Body of pancreas (tissue), 4 donors: ENCODE data around the gene ELL2. TPM values are rescaled to one million over a fixed set of nuclear protein-coding genes. Genes with fewer than 3 reads are reported as not detected.

Experiments used
- ATAC-seq: fragments of 150-250 bp; one replicate; pipeline ENCODE4 v1.9.1; 2016
- DNase-seq, 4 donors: peaks; one replicate each; pipeline ENCODE4 v3.0.0-alpha.2; 2019
- H3K27ac ChIP-seq, 4 donors: fragments of 200-600 bp; sonication (generic); 1 replicate in 3 of 4; 2 replicates in 1 of 4; pipeline versions ENCODE4 v1.5.1 to v1.6.1; 2016 to 2019; ENCODE audit warnings: mild to moderate bottlenecking in 1 of 4, mixed read lengths in 1 of 4, moderate library complexity in 1 of 4
- H3K27me3 ChIP-seq, 2 donors: fragments of 200-600 bp; sonication (generic); one replicate each; pipeline ENCODE4 v1.6.0; 2016; ENCODE audit warnings: mild to moderate bottlenecking in 1 of 2
- H3K36me3 ChIP-seq, 2 donors: fragments of 200-600 bp; sonication (generic); replicated peaks in 1 of 2; 2 replicates each; pipeline ENCODE4 v1.5.1; 2016; ENCODE audit warnings: low read depth in 2 of 2; ENCODE audit not compliant: insufficient read depth in 1 of 2
- H3K4me1 ChIP-seq: fragments of 200-600 bp; sonication (generic); one replicate; pipeline ENCODE4 v1.6.0; 2016
- H3K4me3 ChIP-seq, 2 donors: fragments of 200-600 bp; sonication (generic); 1 replicate in 1 of 2; 2 replicates in 1 of 2; pipeline ENCODE4 v1.5.1; 2016 to 2019
- H3K9me3 ChIP-seq, 3 donors: fragments of 200-600 bp; sonication (generic); 1 replicate in 2 of 3; 2 replicates in 1 of 3; pipeline ENCODE4 v1.5.1; 2016
- CTCF ChIP-seq, 7 experiments: fragments of 450-650 bp in 4 of 7; fragments of 200-600 bp in 3 of 7; sonication (generic) in 3 of 7; IDR thresholded peaks; one replicate each; pipeline ENCODE4 v1.5.1; 2016 to 2019; ENCODE audit warnings: antibody characterized with exemption in 7 of 7
- POLR2A ChIP-seq, 3 donors: fragments of 450-650 bp; IDR thresholded peaks; one replicate each; pipeline ENCODE4 v1.6.1; 2016; ENCODE audit warnings: antibody characterized with exemption in 3 of 3, mild to moderate bottlenecking in 2 of 3
- WGBS, 2 donors: methylation state at CpG; one replicate each; pipeline ENCODE4 v1.1.5; 2017; 5-methylcytosine and 5-hydroxymethylcytosine counted together
- intact Hi-C: fragments of 100-400 bp; cut with DNase I; formaldehyde crosslinking; loops from one replicate; pipeline ENCODE4 v1.15.1; 2023
- total RNA-seq, 2 donors: library from RNA; depleted of rRNA; stranded (reverse); fragments of >200 nt; gene quantifications; one replicate each; pipeline ENCODE4 v1.1.0, GENCODE V29; 2016

Gene ELL2
- total RNA-seq, 2 donors from 2014 or later, result 100 to 104 TPM

- intact Hi-C loops, result no loop called here
- Histone ChIP-seq H3K9me3 (no peaks in the 10 kb centered on the region), H3K27ac (no peak overlapping the region), H3K36me3 (no peaks in the 10 kb centered on the region), H3K4me1 (peaks cover 21% of the 10 kb centered on the region), H3K27me3 (no peaks in the 10 kb centered on the region), H3K4me3 (no peak overlapping the region)
- ATAC-seq (no peak), DNase-seq (no peak)
- 83 to 94% methylated on average over 1 of the region's 1 CpG for WGBS, 2 donors
- TF ChIP-seq CTCF (IDR thresholded peaks at IDR 0.05) (no peak), POLR2A (IDR thresholded peaks at IDR 0.05) (no peak)
These were observed 95.1 kb downstream of the ELL2 start for GRCh38 chr5:95866435-95867040.

GRCh38 chr5:95864944-95865504, 96.6 kb downstream of the ELL2 start:
- ATAC-seq (no peak), DNase-seq (no peak)
- no peak overlapping the region for H3K27ac ChIP-seq
- no peaks in the 10 kb centered on the region for H3K9me3 ChIP-seq
- intact Hi-C loops, result no loop called here
- no peak overlapping the region for H3K4me3 ChIP-seq
- WGBS, 2 donors, result 67 to 72% methylated on average over 6 of the region's 6 CpGs
- no peaks in the 10 kb centered on the region for H3K27me3 ChIP-seq
- H3K4me1 ChIP-seq, result peaks cover 26% of the 10 kb centered on the region
- TF ChIP-seq CTCF (IDR thresholded peaks at IDR 0.05) (no peak), POLR2A (IDR thresholded peaks at IDR 0.05) (no peak)
- no peaks in the 10 kb centered on the region for H3K36me3 ChIP-seq

- Histone ChIP-seq H3K27me3 (no peaks in the 10 kb centered on the region), H3K36me3 (no peaks in the 10 kb centered on the region), H3K9me3 (no peaks in the 10 kb centered on the region), H3K4me1 (peaks cover 30% of the 10 kb centered on the region), H3K4me3 (no peak overlapping the region), H3K27ac (no peak overlapping the region)
- 85 to 86% methylated on average over 1 of the region's 1 CpG for WGBS, 2 donors
- intact Hi-C loops, result no loop called here
- no peak for DNase-seq
- TF ChIP-seq CTCF (IDR thresholded peaks at IDR 0.05) (no peak), POLR2A (IDR thresholded peaks at IDR 0.05) (no peak)
- no peak for ATAC-seq
These were observed 97.2 kb downstream of the ELL2 start for GRCh38 chr5:95864456-95864855.

- WGBS, 2 donors, result 47 to 52% methylated on average over 4 of the region's 4 CpGs
- intact Hi-C loops, result no loop called here
- peak overlapping the region; percentile 41 to 79 (median 62) for H3K27ac ChIP-seq
- H3K27me3 ChIP-seq, result no peaks in the 10 kb centered on the region
- DNase-seq, result peak in 3 of 4 donors; percentile 38 to 69 (median 40)
- no peaks in the 10 kb centered on the region for H3K9me3 ChIP-seq
- H3K4me1 ChIP-seq, result peaks cover 40% of the 10 kb centered on the region
- H3K4me3 ChIP-seq, result no peak overlapping the region
- no peaks in the 10 kb centered on the region for H3K36me3 ChIP-seq
- ATAC-seq, result no peak
- TF ChIP-seq POLR2A (IDR thresholded peaks at IDR 0.05), result peak in 1 of 3 donors; percentile 27
- no peak for TF ChIP-seq CTCF (IDR thresholded peaks at IDR 0.05)
These were observed 98.3 kb downstream of the ELL2 start for GRCh38 chr5:95863383-95863757.
